ENCODE results near the gene ROPN1L.

The ROPN1L gene

DNA sequence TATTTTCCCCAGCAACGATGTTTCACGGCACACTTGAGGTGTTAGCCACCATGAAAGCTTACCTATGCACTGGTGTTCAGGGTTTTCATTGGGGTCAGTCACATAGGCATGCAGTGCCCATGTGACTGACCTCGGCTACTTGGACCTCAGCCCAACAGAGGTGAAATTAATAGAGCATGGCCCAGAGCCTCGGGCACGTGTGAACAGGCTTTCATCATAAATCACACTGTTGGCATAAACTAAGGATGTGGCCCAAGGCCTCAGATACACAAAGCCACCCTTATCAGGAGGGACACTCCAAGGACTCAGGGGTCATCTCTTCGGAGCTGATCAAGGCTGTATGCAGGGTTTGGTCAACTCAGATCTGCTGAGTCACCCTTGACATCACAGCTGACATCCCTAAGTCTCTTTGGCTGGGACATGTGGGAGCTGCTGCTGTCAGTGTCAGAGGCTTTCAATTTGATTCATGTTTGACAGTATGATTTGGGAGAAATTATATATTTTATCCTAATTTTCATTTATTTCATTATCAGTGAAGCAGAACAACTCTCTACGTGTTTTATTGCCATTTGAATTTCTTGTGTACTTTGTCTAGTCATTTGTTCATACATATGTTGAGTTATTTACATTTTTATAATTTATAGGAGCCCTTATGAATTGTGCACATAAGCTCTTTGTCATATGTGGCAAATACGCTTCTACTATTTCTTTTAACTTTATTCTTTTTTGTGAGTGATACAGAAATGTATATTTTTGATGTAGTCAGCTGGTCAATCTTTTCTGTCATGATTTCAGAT is 62.5 kb downstream of the ROPN1L start:
- no peak for DNase-seq (ENCODE audit: low spot score)
- TF ChIP-seq, protein P1, sequence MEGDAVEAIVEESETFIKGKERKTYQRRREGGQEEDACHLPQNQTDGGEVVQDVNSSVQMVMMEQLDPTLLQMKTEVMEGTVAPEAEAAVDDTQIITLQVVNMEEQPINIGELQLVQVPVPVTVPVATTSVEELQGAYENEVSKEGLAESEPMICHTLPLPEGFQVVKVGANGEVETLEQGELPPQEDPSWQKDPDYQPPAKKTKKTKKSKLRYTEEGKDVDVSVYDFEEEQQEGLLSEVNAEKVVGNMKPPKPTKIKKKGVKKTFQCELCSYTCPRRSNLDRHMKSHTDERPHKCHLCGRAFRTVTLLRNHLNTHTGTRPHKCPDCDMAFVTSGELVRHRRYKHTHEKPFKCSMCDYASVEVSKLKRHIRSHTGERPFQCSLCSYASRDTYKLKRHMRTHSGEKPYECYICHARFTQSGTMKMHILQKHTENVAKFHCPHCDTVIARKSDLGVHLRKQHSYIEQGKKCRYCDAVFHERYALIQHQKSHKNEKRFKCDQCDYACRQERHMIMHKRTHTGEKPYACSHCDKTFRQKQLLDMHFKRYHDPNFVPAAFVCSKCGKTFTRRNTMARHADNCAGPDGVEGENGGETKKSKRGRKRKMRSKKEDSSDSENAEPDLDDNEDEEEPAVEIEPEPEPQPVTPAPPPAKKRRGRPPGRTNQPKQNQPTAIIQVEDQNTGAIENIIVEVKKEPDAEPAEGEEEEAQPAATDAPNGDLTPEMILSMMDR (IDR thresholded peaks at IDR 0.05; ENCODE audit: extremely low read depth, missing control alignments) = no peak

DNA sequence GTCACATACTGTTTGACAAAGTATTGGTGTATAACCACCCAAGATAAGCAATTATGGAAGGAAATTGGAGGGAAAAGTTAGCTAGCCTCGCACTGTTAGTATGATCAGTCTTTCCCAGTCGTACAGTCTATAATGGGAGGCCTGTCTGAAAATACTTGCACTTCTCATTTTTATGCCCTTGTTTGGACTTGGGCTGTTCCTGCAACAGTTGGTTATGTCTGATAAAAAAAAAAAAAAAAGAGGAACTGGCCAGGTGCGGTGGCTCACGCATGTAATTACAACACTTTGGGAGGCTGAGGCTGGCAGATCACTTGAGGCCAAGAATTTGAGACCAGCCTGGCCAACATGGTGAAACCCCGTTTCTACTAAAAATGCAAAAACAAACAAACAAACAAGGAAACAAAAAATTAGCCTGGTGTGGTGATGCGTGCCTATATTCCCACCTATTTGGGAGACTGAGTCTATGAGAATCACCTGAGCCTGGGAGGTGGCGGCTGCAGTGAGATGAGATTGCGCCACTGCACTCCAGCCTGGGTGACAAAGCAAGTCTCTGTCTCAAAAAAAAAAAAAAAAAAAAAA is 63.9 kb downstream of the ROPN1L start:
- DNase-seq (ENCODE audit: low spot score) = peak; percentile 40
- TF ChIP-seq, protein P1 (IDR thresholded peaks at IDR 0.05; ENCODE audit: extremely low read depth, missing control alignments) = no peak

DNA sequence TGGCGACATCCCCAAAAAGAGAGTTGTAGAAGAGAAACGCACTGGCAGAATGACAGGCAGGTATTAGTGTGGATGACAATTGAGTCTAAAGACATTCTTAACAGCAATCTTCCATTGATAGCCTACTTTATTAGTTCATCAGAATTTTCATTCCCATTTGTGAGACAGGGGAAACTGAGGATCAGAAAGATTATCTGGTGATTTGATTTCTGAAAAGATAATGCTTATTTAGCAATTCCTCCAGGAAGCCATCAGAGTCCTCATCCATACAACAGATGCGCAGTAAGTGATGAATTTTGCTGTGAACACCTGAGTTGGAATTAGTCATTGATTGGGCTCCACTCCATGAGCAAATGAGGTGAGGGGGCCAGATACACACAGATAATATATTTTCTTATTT is 64.9 kb downstream of the ROPN1L start:
- DNase-seq (ENCODE audit: low spot score) = no peak

DNA sequence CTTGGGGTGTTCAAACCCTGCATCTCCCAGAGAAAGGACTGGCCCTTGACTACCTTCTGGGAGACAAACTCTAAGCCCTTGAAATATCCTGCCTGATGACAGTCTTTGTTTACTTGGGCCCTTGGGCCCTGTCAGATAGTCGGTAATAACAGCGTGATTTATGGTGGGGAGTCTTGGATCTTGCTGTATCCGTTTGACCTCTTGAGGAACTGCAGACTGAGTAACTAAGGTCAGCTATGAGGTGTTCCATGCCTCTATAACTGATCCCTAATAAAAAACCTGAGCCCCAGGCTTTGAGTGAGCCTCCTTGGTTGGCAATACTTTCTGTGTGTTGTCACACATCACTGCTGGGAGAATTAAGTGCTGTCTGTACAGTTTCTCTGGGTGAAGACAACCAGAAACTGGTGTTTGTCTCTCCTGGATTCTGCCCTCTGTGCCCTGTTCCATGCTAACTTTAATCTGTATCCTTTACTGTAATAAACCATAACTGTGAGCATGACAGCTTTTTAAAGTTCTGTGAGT is 66.0 kb downstream of the ROPN1L start:
- TF ChIP-seq, protein P1 (IDR thresholded peaks at IDR 0.05; ENCODE audit: extremely low read depth, missing control alignments) = no peak
- DNase-seq (ENCODE audit: low spot score) = no peak

More for the DNA sequence above, 64.9 kb downstream of the ROPN1L start:
- TF ChIP-seq, protein P1 (IDR thresholded peaks at IDR 0.05; ENCODE audit: extremely low read depth, missing control alignments) = no peak

DNA sequence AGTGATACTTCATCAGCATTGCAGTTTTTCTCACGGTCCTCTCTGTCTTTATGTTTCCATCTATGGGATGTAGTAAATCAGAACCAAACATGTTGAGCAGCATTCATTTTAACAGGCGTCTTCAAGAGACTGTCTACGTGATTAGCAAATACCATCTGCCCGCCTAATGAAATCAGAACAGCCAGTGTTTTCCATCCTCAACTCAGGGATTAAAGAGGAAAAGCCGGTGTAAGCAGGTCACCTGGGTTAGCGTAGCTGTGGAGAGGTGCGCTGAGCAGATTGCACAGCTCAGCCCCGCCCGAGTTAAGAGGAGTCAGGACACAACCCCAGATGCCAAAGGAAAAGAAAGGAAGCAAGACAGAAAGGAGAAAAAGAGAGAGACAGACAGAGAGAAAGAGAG is 67.9 kb downstream of the ROPN1L start:
- DNase-seq (ENCODE audit: low spot score) = no peak
- TF ChIP-seq, protein P1 (IDR thresholded peaks at IDR 0.05; ENCODE audit: extremely low read depth, missing control alignments) = no peak

DNA sequence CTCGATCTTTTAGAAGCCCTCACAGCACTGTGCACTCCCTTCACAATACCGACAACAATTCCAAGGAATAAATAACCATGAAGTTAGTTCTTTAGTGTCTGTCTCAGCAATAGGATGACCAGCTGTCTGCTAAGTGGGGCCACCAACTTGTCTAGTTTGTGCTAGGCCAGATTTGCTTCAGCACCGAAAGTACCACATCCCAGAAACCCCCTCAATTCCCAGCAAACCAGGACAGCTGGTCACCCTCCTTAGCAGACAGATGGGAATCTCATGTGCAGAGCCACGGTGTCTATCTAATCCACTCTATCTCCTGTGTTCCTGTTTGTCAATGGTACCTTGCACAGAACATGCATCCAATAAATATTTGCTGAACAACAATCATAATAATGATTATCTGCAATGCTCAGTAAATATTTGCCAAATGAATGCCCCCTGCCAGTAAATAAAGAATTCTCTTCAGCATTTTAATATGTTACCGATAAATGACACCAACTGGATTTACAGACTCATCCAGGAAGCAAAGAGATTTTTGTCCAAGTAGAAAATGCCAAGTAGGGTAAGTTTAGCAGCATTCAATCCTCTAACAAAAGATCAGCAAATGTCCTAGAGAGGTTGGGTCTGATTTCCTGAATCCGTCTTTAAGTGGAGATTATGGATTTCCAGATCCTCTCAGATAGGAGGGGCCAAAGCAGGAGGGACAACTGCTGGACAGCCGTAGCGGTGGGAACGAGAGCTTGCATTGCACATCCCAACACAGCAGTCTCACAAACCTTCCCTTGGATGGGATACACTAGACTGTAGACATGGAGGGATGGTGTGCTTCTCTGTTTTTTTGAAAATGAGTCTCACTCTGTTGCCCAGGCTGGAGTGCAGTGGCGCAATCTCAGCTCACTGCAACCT is 70.3 kb downstream of the ROPN1L start:
- TF ChIP-seq, protein P1 (IDR thresholded peaks at IDR 0.05; ENCODE audit: extremely low read depth, missing control alignments) = no peak
- DNase-seq (ENCODE audit: low spot score) = no peak
